Mesenteric fat pad (tissue), 1 donor: ENCODE results near the gene CLMN. TPM values are rescaled to one million over a fixed set of nuclear protein-coding genes. Genes with fewer than 3 reads are reported as not detected.

ENCODE experiments used
- DNase-seq: peaks from one replicate; pipeline ENCODE4 v3.0.0-alpha.2; 2020; ENCODE audit warnings: low spot score
- total RNA-seq: library from RNA; stranded (reverse); fragmentation: NEBNext Ultra II Directional; extraction: Animal tissue kit (Norgen Biotek cat#: 25700); gene quantifications from one replicate; pipeline ENCODE4 v1.2.1, GENCODE V29; 2021
- donor health status: DM: yes; HTN: yes; CAD: no.

CLMN gene
- total RNA-seq, 1 donor from 2014 or later = 47.4 TPM

- DNase-seq = peak; percentile 57
Observed at GRCh38 chr14:95289323-95290010, 30.2 kb downstream of the CLMN start.

GRCh38 chr14:95288672-95289322 lies 30.9 kb downstream of the CLMN start:
- peak; percentile 24 for DNase-seq

GRCh38 chr14:95287176-95287754 lies 32.4 kb downstream of the CLMN start:
- DNase-seq = peak; percentile 85

- DNase-seq = peak; percentile 49
Observed at GRCh38 chr14:95286645-95287044, 33.1 kb downstream of the CLMN start.

GRCh38 chr14:95285566-95285965 lies 34.1 kb downstream of the CLMN start:
- DNase-seq = peak; percentile 26

- peak; percentile 43 for DNase-seq
Observed at GRCh38 chr14:95283802-95284201, 35.9 kb downstream of the CLMN start.

GRCh38 chr14:95282986-95283380 lies 36.7 kb downstream of the CLMN start:
- peak; percentile 2 for DNase-seq

- peak; percentile 30 for DNase-seq
Observed at GRCh38 chr14:95282354-95282985, 37.2 kb downstream of the CLMN start.

- DNase-seq = peak; percentile 3
Observed at GRCh38 chr14:95281560-95282176, 38.0 kb downstream of the CLMN start.

- DNase-seq = peak; percentile 20
Observed at GRCh38 chr14:95275494-95275893, 44.2 kb downstream of the CLMN start.

- no peak for DNase-seq
Observed at GRCh38 chr14:95274874-95275273, 44.8 kb downstream of the CLMN start.

- peak; percentile 82 for DNase-seq
Observed at GRCh38 chr14:95274279-95274678, 45.4 kb downstream of the CLMN start.

GRCh38 chr14:95273001-95273978 lies 46.4 kb downstream of the CLMN start:
- peak; percentile 59 for DNase-seq

- DNase-seq = peak; percentile 30
Observed at GRCh38 chr14:95272057-95272456, 47.7 kb downstream of the CLMN start.

GRCh38 chr14:95270203-95270602 lies 49.5 kb downstream of the CLMN start:
- no peak for DNase-seq

- DNase-seq = peak; percentile 85
Observed at GRCh38 chr14:95269493-95269892, 50.2 kb downstream of the CLMN start.

GRCh38 chr14:95268350-95268749 lies 51.4 kb downstream of the CLMN start:
- DNase-seq = peak; percentile 11

GRCh38 chr14:95267306-95267705 lies 52.4 kb downstream of the CLMN start:
- DNase-seq = no peak

GRCh38 chr14:95265106-95266094 lies 54.3 kb downstream of the CLMN start:
- DNase-seq = peak; percentile 55
